Naive thymus-derived CD8-positive, alpha-beta T cell (primary cell): ENCODE measurements around the gene ZNF764. TPM values are rescaled to one million over a fixed set of nuclear protein-coding genes. Genes with fewer than 3 reads are reported as not detected.
A peak's percentile ranks its signal among the peaks of the same experiment; 100 is the strongest.

Source experiments
- ATAC-seq, 2 donors: fragments of 150-1000 bp; cut with Tn5 transposase in 1 of 2; sonication (Bioruptor Pico), chemical (Tn5 transposase) in 1 of 2; 1 replicate in 1 of 2; 2 replicates in 1 of 2; pipeline ENCODE4 v1.10.0; 2021; ENCODE audit warnings: mild to moderate bottlenecking in 2 of 2, moderate library complexity in 2 of 2
- POLR2A ChIA-PET: fragments of 350-600 bp; sonication (Branson Sonifier 250); formaldehyde crosslinking; loops from one replicate; lab custom pipeline; 2021; ENCODE audit warnings: antibody characterized with exemption; lab: Charles Lee
- DNase-seq, 10 donors: peaks; one replicate each; pipeline versions ENCODE4 v3.0.0 to v3.0.0-alpha.2; 2020 to 2022
- H3K27ac Mint-ChIP-seq, 10 donors: one replicate each; pipeline ENCODE4 v1.8.0; 2020 to 2022; ENCODE audit warnings: mild to moderate bottlenecking in 10 of 10, mixed read lengths in 10 of 10, moderate library complexity in 4 of 10, inconsistent platforms in 1 of 10
- H3K27me3 Mint-ChIP-seq, 5 donors: one replicate each; pipeline ENCODE4 v1.8.0; 2021 to 2022; ENCODE audit warnings: mixed read lengths in 5 of 5
- H3K36me3 Mint-ChIP-seq, 3 donors: one replicate each; pipeline ENCODE4 v1.8.0; 2020 to 2022; ENCODE audit warnings: mixed read lengths in 3 of 3, mild to moderate bottlenecking in 2 of 3, inconsistent platforms in 1 of 3
- H3K4me1 Mint-ChIP-seq, 4 donors: one replicate each; pipeline ENCODE4 v1.8.0; 2021 to 2022; ENCODE audit warnings: mixed read lengths in 4 of 4
- H3K4me3 Mint-ChIP-seq, 10 donors: one replicate each; pipeline ENCODE4 v1.8.0; 2020 to 2022; ENCODE audit warnings: mild to moderate bottlenecking in 10 of 10, mixed read lengths in 10 of 10, moderate library complexity in 6 of 10, inconsistent platforms in 1 of 10
- H3K9me3 Mint-ChIP-seq, 9 donors: one replicate each; pipeline ENCODE4 v1.8.0; 2020 to 2022; ENCODE audit warnings: mixed read lengths in 9 of 9, mild to moderate bottlenecking in 3 of 9, inconsistent platforms in 1 of 9, moderate library complexity in 1 of 9
- microRNA-seq: library from miRNA; unstranded; fragments of <30 nt; microRNA quantifications from one replicate; pipeline ENCODE4 v1.2.0, GENCODE V29; 2022; ENCODE audit warnings: borderline microRNAs expressed
- polyA plus RNA-seq, 3 donors: library from polyadenylated mRNA; unstranded; fragments of 300-500 nt; fragmentation: Illumina TruSeq; gene quantifications; one replicate each; pipeline ENCODE4 v1.2.3, GENCODE V29; 2021
- total RNA-seq, 8 experiments: library from RNA in 2 of 8; stranded (reverse) in 2 of 8; gene quantifications; one replicate each; pipeline ENCODE4 v1.2.3 and lab custom pipeline; 2021 to 2026

The ZNF764 gene
- total and polyA plus RNA-seq, 5 experiments from 2014 or later, result 3.6 to 19.3 (median 6.5) TPM

- no peak for DNase-seq
- peak overlapping the region in 8 of 10 donors; percentile 5 to 83 (median 50) for H3K27ac Mint-ChIP-seq
- no peaks in the 10 kb centered on the region for H3K9me3 Mint-ChIP-seq
- no peak overlapping the region for H3K4me3 Mint-ChIP-seq
- no peaks in the 10 kb centered on the region for H3K27me3 Mint-ChIP-seq
- H3K36me3 Mint-ChIP-seq, result peaks cover 0 to 96% (median 24%) of the 10 kb centered on the region in 3 donors
- POLR2A ChIA-PET, result interaction anchor here (1.0 to 1.6 kb wide), 3 partner anchors 13 to 25 kb away, joined by 3 to 6 read pairs (median 3); partner anchors contain the start of gene ZNF747
- peaks cover 0 to 9% (median 2%) of the 10 kb centered on the region in 4 donors for H3K4me1 Mint-ChIP-seq
- no peak for ATAC-seq
Observed at GRCh38 chr16:30509081-30509765, 49.0 kb downstream of the ZNF764 start.

Small RNAs within 50 kb of the gene (microRNA-seq; reads per million reads assigned to microRNA genes)
- 2.7 reads per million for gene MIR4518

Other genes starting within 250 kb of the ZNF764 start
- gene CD2BP2, start 203.1 kb downstream of the ZNF764 start, total RNA-seq, result 10 to 100 TPM; 62.9 to 66.8 TPM
- gene CD2BP2, start 203.1 kb downstream of the ZNF764 start, polyA plus RNA-seq, result 10 to 100 TPM; 20.6 to 21.9 (median 21.7) TPM
- 10 to 100 TPM; 32.9 to 36.9 TPM for gene TBC1D10B, start 187.9 kb downstream of the ZNF764 start, total RNA-seq
- 10 to 100 TPM in 1 of 3 donors, 1 to 10 TPM in 2; 6.6 to 10.5 (median 7.3) TPM for gene TBC1D10B, start 187.9 kb downstream of the ZNF764 start, polyA plus RNA-seq
- gene MYL11, start 183.6 kb downstream of the ZNF764 start, total RNA-seq, result 1 to 10 TPM in 1 of 2 experiments, not detected in 1; 1.9 TPM
- gene MYL11, start 183.6 kb downstream of the ZNF764 start, polyA plus RNA-seq, result 1 to 10 TPM in 2 of 3 donors, not detected in 1; 1.1 to 4.2 TPM
- 100 to 1,000 TPM; 216 to 222 TPM for gene SEPTIN1, start 175.8 kb downstream of the ZNF764 start, total RNA-seq
- 100 to 1,000 TPM; 178 to 249 (median 242) TPM for gene SEPTIN1, start 175.8 kb downstream of the ZNF764 start, polyA plus RNA-seq
- gene ZNF48, start 163.0 kb downstream of the ZNF764 start, total RNA-seq, result 10 to 100 TPM; 12.7 to 14.3 TPM
- 10 to 100 TPM in 1 of 3 donors, 1 to 10 TPM in 2; 6.1 to 11.7 (median 7.5) TPM for gene ZNF48, start 163.0 kb downstream of the ZNF764 start, polyA plus RNA-seq
- 1 to 10 TPM; 5.5 to 7.6 TPM for gene ZNF771, start 150.8 kb downstream of the ZNF764 start, total RNA-seq
- 1 to 10 TPM; 2.1 to 6.7 (median 3.8) TPM for gene ZNF771, start 150.8 kb downstream of the ZNF764 start, polyA plus RNA-seq
- 10 to 100 TPM; 15.2 to 16.7 TPM for gene DCTPP1, start 128.3 kb downstream of the ZNF764 start, total RNA-seq
- gene DCTPP1, start 128.3 kb downstream of the ZNF764 start, polyA plus RNA-seq, result 10 to 100 TPM; 63.0 to 79.6 (median 64.0) TPM
- 10 to 100 TPM; 52.3 to 55.1 TPM for gene SEPHS2, start 112.5 kb downstream of the ZNF764 start, total RNA-seq
- gene SEPHS2, start 112.5 kb downstream of the ZNF764 start, polyA plus RNA-seq, result 10 to 100 TPM; 45.5 to 60.7 (median 55.0) TPM
- gene ITGAL, start 85.6 kb downstream of the ZNF764 start, total RNA-seq, result 100 to 1,000 TPM; 334 to 339 TPM
- 100 to 1,000 TPM; 121 to 157 (median 124) TPM for gene ITGAL, start 85.6 kb downstream of the ZNF764 start, polyA plus RNA-seq
- gene ZNF768, start 31.8 kb downstream of the ZNF764 start, total RNA-seq, result 1 to 10 TPM; 8.3 to 8.5 TPM
- gene ZNF768, start 31.8 kb downstream of the ZNF764 start, polyA plus RNA-seq, result 1 to 10 TPM; 1.1 to 2.1 (median 1.5) TPM
- gene ZNF747, start 23.5 kb downstream of the ZNF764 start, total RNA-seq, result 10 to 100 TPM; 21.8 to 21.9 TPM
- 10 to 100 TPM in 2 of 3 donors, 1 to 10 TPM in 1; 9.5 to 12.0 (median 11.4) TPM for gene ZNF747, start 23.5 kb downstream of the ZNF764 start, polyA plus RNA-seq
- gene ZNF688, start 13.3 kb upstream of the ZNF764 start, total RNA-seq, result 10 to 100 TPM; 19.9 to 21.2 TPM
- gene ZNF688, start 13.3 kb upstream of the ZNF764 start, polyA plus RNA-seq, result 10 to 100 TPM; 21.2 to 22.0 (median 21.7) TPM
- 10 to 100 TPM; 22.8 to 23.3 TPM for gene ZNF785, start 27.3 kb upstream of the ZNF764 start, total RNA-seq
- gene ZNF785, start 27.3 kb upstream of the ZNF764 start, polyA plus RNA-seq, result 1 to 10 TPM; 1.6 to 3.5 (median 3.4) TPM
- gene ZNF689, start 52.0 kb upstream of the ZNF764 start, total RNA-seq, result 10 to 100 TPM; 10.8 to 13.7 TPM
- gene ZNF689, start 52.0 kb upstream of the ZNF764 start, polyA plus RNA-seq, result 10 to 100 TPM in 2 of 3 donors, 1 to 10 TPM in 1; 7.7 to 12.5 (median 11.0) TPM
- 10 to 100 TPM; 81.4 to 83.8 TPM for gene PRR14, start 92.6 kb upstream of the ZNF764 start, total RNA-seq
- 10 to 100 TPM; 13.3 to 22.3 (median 15.3) TPM for gene PRR14, start 92.6 kb upstream of the ZNF764 start, polyA plus RNA-seq
- gene FBRS, start 100.1 kb upstream of the ZNF764 start, total RNA-seq, result 100 to 1,000 TPM; 208 to 221 TPM
- gene FBRS, start 100.1 kb upstream of the ZNF764 start, polyA plus RNA-seq, result 1 to 10 TPM; 3.2 to 8.0 (median 4.4) TPM
- gene SRCAP, start 140.8 kb upstream of the ZNF764 start, total RNA-seq, result 100 to 1,000 TPM; 107 to 110 TPM
- gene SRCAP, start 140.8 kb upstream of the ZNF764 start, polyA plus RNA-seq, result 10 to 100 TPM in 2 of 3 donors, 1 to 10 TPM in 1; 5.2 to 31.3 (median 14.9) TPM
- 10 to 100 TPM; 50.2 to 53.7 TPM for gene PHKG2, start 190.1 kb upstream of the ZNF764 start, total RNA-seq
- 10 to 100 TPM; 39.7 to 43.1 (median 40.6) TPM for gene PHKG2, start 190.1 kb upstream of the ZNF764 start, polyA plus RNA-seq
- 1 to 10 TPM; 2.0 to 4.1 TPM for gene CFAP119, start 203.7 kb upstream of the ZNF764 start, total RNA-seq
- under 1 TPM; 0.11 to 0.38 (median 0.31) TPM for gene CFAP119, start 203.7 kb upstream of the ZNF764 start, polyA plus RNA-seq
- 100 to 1,000 TPM; 112 to 114 TPM for gene RNF40, start 203.9 kb upstream of the ZNF764 start, total RNA-seq
- gene RNF40, start 203.9 kb upstream of the ZNF764 start, polyA plus RNA-seq, result 10 to 100 TPM; 24.4 to 52.4 (median 27.2) TPM
- 1 to 10 TPM; 9.3 to 10.0 TPM for gene ZNF629, start 228.8 kb upstream of the ZNF764 start, total RNA-seq
- 1 to 10 TPM in 1 of 3 donors, under 1 TPM in 2; 0.17 to 2.5 (median 0.91) TPM for gene ZNF629, start 228.8 kb upstream of the ZNF764 start, polyA plus RNA-seq